Suprapubic skin (tissue), 4 donors: Measurements from ENCODE around the gene ANLN. TPM values are rescaled to one million over a fixed set of nuclear protein-coding genes. Genes with fewer than 3 reads are reported as not detected.
"Not testable (repeated sequence)": the region's sequence is repeated elsewhere in the genome, so short reads cannot be mapped to it uniquely, and the experiment has no call there.

Source experiments
- DNase-seq, 2 donors: peaks; one replicate each; pipeline ENCODE4 v3.0.0-alpha.2; 2019; ENCODE audit warnings: low spot score in 2 of 2
- H3K27ac ChIP-seq: fragments of 200-600 bp; sonication (generic); one replicate; pipeline ENCODE4 v1.5.1; 2019
- H3K27me3 ChIP-seq: fragments of 200-600 bp; sonication (generic); one replicate; pipeline ENCODE4 v1.5.1; 2019
- H3K36me3 ChIP-seq: fragments of 200-600 bp; sonication (generic); one replicate; pipeline ENCODE4 v1.5.1; 2019
- H3K4me1 ChIP-seq: fragments of 200-600 bp; sonication (generic); one replicate; pipeline ENCODE4 v1.5.1; 2019
- H3K4me3 ChIP-seq: fragments of 200-600 bp; sonication (generic); one replicate; pipeline ENCODE4 v1.5.1; 2019; ENCODE audit warnings: mild to moderate bottlenecking
- H3K9me3 ChIP-seq: fragments of 200-600 bp; sonication (generic); one replicate; pipeline ENCODE4 v1.5.1; 2019
- CTCF ChIP-seq, 2 donors: fragments of 200-600 bp in 1 of 2; fragments of 450-650 bp in 1 of 2; sonication (generic) in 1 of 2; IDR thresholded peaks; one replicate each; pipeline ENCODE4 v1.5.1; 2016 to 2019; ENCODE audit warnings: antibody characterized with exemption in 2 of 2, mild to moderate bottlenecking in 1 of 2, moderate library complexity in 1 of 2
- EP300 ChIP-seq: sonication (generic); formaldehyde crosslinking; IDR thresholded peaks from one replicate; pipeline ENCODE4 v1.6.1; 2017; ENCODE audit warnings: antibody characterized with exemption
- POLR2A ChIP-seq, 2 donors: fragments of 450-650 bp; IDR thresholded peaks; one replicate each; pipeline ENCODE4 v1.6.1; 2017; ENCODE audit warnings: antibody characterized with exemption in 2 of 2, mild to moderate bottlenecking in 2 of 2, moderate library complexity in 2 of 2
- POLR2AphosphoS5 ChIP-seq, 3 donors: sonication (generic); formaldehyde crosslinking; IDR thresholded peaks; one replicate each; pipeline ENCODE4 v1.6.1; 2017; ENCODE audit warnings: antibody characterized with exemption in 3 of 3
- WGBS: methylation state at CpG from one replicate; pipeline ENCODE4 v1.1.5; 2018; 5-methylcytosine and 5-hydroxymethylcytosine counted together
- total RNA-seq, 4 donors: library from RNA; depleted of rRNA; stranded (reverse); fragments of >200 nt; gene quantifications; one replicate each; pipeline ENCODE4 v1.1.0, GENCODE V29; 2016

ANLN gene
- total RNA-seq, 4 donors from 2014 or later = 10.1 to 33.5 (median 17.9) TPM

DNA sequence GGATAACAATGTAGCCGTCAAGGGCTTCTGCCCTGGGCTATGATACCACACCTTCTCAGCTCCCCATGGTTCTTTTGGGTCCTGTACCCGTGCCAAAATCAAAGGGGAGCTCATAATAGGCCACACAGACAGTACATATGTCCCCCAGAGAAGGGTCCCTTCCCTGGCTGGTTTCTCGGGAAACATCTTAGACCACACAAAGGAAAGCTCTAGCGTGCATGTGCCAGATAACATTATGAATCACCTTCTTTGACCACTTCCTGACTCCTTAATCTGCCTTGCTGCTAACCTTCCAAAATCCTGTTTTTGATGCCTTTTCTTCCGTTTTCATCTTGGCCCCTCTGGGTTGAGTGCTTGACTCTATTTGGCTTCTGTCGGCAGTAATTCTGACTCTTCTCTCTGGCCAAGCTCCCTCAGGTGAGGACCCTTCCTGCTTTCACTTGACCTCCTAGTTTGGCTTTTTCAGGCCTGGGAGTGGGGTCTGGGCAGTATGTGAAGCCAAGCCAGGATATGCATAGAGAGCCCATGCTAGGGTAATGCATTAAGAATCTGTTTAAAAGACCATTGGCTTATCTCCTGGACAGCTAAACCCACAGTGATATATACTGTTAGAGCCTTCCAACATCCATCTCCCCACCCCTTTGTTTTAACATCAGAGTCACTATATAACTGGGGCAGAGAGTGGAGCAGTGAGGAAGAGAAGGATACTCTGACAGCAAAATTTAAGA lies 84.8 kb downstream of the ANLN start:
- Histone ChIP-seq H3K4me1 (no peaks in the 10 kb centered on the region), H3K36me3 (no peaks in the 10 kb centered on the region), H3K27me3 (no peaks in the 10 kb centered on the region), H3K4me3 (no peak overlapping the region), H3K27ac (no peak overlapping the region), H3K9me3 (no peaks in the 10 kb centered on the region)
- no peak for TF ChIP-seq POLR2AphosphoS5 (IDR thresholded peaks at IDR 0.05)
- DNase-seq = no peak
- 44% methylated on average over 6 of the region's 6 CpGs for WGBS

GRCh38 chr7:36475011-36475342 lies 85.3 kb downstream of the ANLN start:
- Histone ChIP-seq H3K4me3 (no peak overlapping the region), H3K27ac (no peak overlapping the region), H3K36me3 (no peaks in the 10 kb centered on the region), H3K27me3 (no peaks in the 10 kb centered on the region), H3K9me3 (no peaks in the 10 kb centered on the region), H3K4me1 (no peaks in the 10 kb centered on the region)
- DNase-seq = no peak
- TF ChIP-seq CTCF (IDR thresholded peaks at IDR 0.05) (no peak), EP300 (no peak), POLR2AphosphoS5 (IDR thresholded peaks at IDR 0.05) (no peak), POLR2A (IDR thresholded peaks at IDR 0.05) (no peak)

DNA sequence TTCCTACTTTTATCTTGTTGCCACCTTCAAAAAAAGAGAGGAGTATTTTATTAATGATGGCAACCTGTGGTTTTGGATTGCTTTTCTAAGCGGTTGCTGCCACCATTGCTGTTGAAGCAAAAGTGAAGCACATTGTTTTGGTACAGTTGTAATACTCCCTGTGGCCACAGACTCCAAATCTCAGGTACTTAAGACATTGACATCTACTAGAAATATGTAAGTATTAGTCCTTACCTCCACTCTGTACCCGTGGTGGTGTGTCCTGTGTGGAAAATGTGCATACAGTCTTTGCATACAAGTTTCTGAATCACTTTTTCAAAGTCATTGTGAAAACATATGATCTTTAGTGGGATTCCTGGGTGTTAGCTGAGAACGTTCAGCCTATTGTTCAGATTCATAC lies 85.7 kb downstream of the ANLN start:
- Histone ChIP-seq H3K4me3 (no peak overlapping the region), H3K9me3 (no peaks in the 10 kb centered on the region), H3K36me3 (no peaks in the 10 kb centered on the region), H3K27ac (no peak overlapping the region), H3K27me3 (no peaks in the 10 kb centered on the region), H3K4me1 (no peaks in the 10 kb centered on the region)
- no peak for DNase-seq
- TF ChIP-seq EP300 (no peak), POLR2A (IDR thresholded peaks at IDR 0.05) (no peak), POLR2AphosphoS5 (IDR thresholded peaks at IDR 0.05) (no peak), CTCF (IDR thresholded peaks at IDR 0.05) (no peak)
- 87% methylated on average over 3 of the region's 3 CpGs for WGBS

DNA sequence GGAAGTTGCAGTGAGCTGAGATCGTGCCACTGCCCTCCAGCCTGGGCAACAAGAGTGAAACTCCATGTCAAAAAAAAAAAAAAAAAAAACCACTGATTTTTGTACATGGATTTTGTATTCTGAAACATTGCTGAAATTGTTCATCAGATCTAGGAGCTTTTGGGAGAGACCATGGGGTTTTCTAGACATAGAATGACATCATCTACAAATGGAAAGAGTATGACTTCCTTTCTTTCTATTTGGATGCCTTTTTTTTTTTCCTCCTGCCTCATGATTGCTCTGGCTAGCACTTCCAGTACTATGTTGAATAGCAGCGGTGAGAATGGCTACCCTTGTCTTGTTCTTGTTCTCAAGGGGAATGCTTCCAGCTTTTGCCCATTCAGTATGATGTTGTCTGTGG lies 89.1 kb downstream of the ANLN start:
- TF ChIP-seq EP300 (no peak), POLR2A (IDR thresholded peaks at IDR 0.05) (no peak), POLR2AphosphoS5 (IDR thresholded peaks at IDR 0.05) (no peak), CTCF (IDR thresholded peaks at IDR 0.05) (no peak)
- 96% methylated on average over 2 of the region's 2 CpGs for WGBS
- Histone ChIP-seq H3K27me3 (no peaks in the 10 kb centered on the region), H3K4me1 (no peaks in the 10 kb centered on the region), H3K36me3 (no peaks in the 10 kb centered on the region), H3K27ac (no peak overlapping the region), H3K4me3 (no peak overlapping the region), H3K9me3 (no peaks in the 10 kb centered on the region)
- DNase-seq = no peak

DNA sequence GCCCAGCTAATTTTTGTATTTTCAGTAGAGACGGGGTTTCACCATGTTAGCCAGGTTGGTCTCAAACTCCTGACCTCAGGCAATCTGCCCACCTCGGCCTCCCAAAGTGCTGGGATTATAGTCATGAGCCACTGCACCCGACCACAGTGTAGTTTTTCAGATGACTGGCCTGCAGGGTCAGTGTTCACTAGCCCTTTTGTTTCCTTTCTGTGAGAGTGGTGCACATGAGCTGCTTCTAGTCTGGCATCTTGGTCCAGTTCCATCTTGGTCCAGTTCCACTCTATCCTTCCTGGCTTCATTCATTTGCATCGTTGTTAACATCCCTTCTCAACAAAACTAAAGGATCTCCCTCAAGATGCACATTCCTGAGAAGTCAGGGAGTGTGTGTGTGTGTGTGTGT lies 94.2 kb downstream of the ANLN start:
- not testable (repeated sequence) for H3K4me1 ChIP-seq, H3K36me3 ChIP-seq, H3K27me3 ChIP-seq, DNase-seq, H3K4me3 ChIP-seq, H3K9me3 ChIP-seq, H3K27ac ChIP-seq
- 74% methylated on average over 4 of the region's 4 CpGs for WGBS

DNA sequence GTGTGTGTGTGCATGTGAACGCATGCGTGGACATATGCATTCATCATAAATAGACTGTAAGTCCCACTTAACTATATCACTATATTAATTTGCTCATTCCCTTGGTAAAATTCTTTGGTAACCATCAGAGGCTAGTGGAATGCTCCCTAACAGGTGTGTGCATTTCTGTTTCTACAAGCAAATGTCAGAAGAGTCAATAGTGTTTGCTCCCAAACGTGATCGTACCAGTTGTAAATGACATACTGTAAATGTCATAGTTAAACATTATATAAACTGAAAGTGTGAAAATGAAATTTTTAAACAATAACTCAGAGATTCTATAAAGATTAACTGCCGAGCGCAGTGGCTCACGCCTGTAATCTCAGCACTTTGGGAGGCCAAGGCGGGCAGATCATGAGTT lies 94.6 kb downstream of the ANLN start:
- TF ChIP-seq CTCF (IDR thresholded peaks at IDR 0.05) (no peak), POLR2A (IDR thresholded peaks at IDR 0.05) (no peak), EP300 (no peak), POLR2AphosphoS5 (IDR thresholded peaks at IDR 0.05) (no peak)
- H3K27ac ChIP-seq = no peak overlapping the region
- WGBS = 76% methylated on average over 8 of the region's 8 CpGs

More for the DNA sequence above, 94.6 kb downstream of the ANLN start:
- DNase-seq = no peak
- no peaks in the 10 kb centered on the region for H3K27me3 ChIP-seq
- H3K9me3 ChIP-seq = no peaks in the 10 kb centered on the region
- H3K36me3 ChIP-seq = no peaks in the 10 kb centered on the region
- no peak overlapping the region for H3K4me3 ChIP-seq
- H3K4me1 ChIP-seq = no peaks in the 10 kb centered on the region
